Nephron progenitor cell (in vitro differentiated cells): ENCODE results near the gene XPO6.
"Not testable (repeated sequence)": the region's sequence is repeated elsewhere in the genome, so short reads cannot be mapped to it uniquely, and the experiment has no call there.

ENCODE experiments used
- DNase-seq: peaks from one replicate; pipeline ENCODE4 v3.0.0; 2021
- H3K27ac Mint-ChIP-seq: 2 replicates; pipeline ENCODE4 v1.8.0; 2021; ENCODE audit warnings: mild to moderate bottlenecking, moderate library complexity, mixed read lengths
- H3K27me3 Mint-ChIP-seq: 2 replicates; pipeline ENCODE4 v1.8.0; 2021; ENCODE audit warnings: mild to moderate bottlenecking, low read depth, mixed read lengths; ENCODE audit not compliant: poor library complexity
- H3K36me3 Mint-ChIP-seq: 2 replicates; pipeline ENCODE4 v1.8.0; 2021; ENCODE audit warnings: low read depth, mixed read lengths
- H3K4me1 Mint-ChIP-seq: 2 replicates; pipeline ENCODE4 v1.8.0; 2021; ENCODE audit warnings: mixed read lengths
- H3K4me3 Mint-ChIP-seq: 2 replicates; pipeline ENCODE4 v1.8.0; 2021; ENCODE audit warnings: mild to moderate bottlenecking, moderate library complexity, mixed read lengths
- H3K9me3 Mint-ChIP-seq: 2 replicates; pipeline ENCODE4 v1.8.0; 2021; ENCODE audit warnings: mild to moderate bottlenecking, moderate library complexity, mixed read lengths
- CTCF ChIP-seq: fragments of 200-600 bp; sonication (generic); IDR thresholded peaks from 2 replicates; pipeline ENCODE4 v1.5.0; 2021; ENCODE audit warnings: antibody characterized with exemption

XPO6 gene

GRCh38 chr16:28257256-28257655 lies 45.5 kb upstream of the XPO6 start:
- no peaks in the 10 kb centered on the region for H3K36me3 Mint-ChIP-seq
- H3K4me3 Mint-ChIP-seq, result no peak overlapping the region
- no peak for TF ChIP-seq CTCF

DNA sequence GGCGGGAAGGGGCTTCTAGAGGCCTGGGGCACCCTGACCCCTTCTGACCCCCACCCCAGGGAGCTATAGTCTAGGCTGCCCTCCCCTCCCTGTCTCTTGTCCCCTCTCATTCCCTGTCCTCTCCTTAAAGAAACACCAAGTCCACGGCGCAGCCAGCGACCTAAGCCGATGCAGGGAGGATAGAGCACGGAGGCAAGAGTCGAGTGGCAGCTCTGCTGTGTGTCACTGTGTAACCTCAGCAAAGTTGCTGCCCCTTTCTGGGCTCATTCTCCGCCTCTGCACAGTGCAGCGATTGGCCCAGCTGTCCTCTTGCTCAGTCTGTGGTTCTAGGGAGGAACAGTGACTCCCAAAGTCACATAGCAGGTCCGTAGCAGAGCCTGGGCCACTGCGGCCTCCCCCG lies 44.1 kb upstream of the XPO6 start:
- Mint-ChIP-seq H3K4me1 (peaks cover 33% of the 10 kb centered on the region), H3K9me3 (peaks cover 5% of the 10 kb centered on the region), H3K27ac (no peak overlapping the region), H3K36me3 (no peaks in the 10 kb centered on the region), H3K27me3 (peaks cover 10% of the 10 kb centered on the region), H3K4me3 (no peak overlapping the region)
- TF ChIP-seq CTCF, result no peak
- DNase-seq, result no peak

More at GRCh38 chr16:28257256-28257655, 45.5 kb upstream of the XPO6 start:
- DNase-seq, result no peak
- Mint-ChIP-seq H3K9me3 (peaks cover 5% of the 10 kb centered on the region), H3K27me3 (peaks cover 7% of the 10 kb centered on the region), H3K4me1 (peaks cover 33% of the 10 kb centered on the region), H3K27ac (no peak overlapping the region)

DNA sequence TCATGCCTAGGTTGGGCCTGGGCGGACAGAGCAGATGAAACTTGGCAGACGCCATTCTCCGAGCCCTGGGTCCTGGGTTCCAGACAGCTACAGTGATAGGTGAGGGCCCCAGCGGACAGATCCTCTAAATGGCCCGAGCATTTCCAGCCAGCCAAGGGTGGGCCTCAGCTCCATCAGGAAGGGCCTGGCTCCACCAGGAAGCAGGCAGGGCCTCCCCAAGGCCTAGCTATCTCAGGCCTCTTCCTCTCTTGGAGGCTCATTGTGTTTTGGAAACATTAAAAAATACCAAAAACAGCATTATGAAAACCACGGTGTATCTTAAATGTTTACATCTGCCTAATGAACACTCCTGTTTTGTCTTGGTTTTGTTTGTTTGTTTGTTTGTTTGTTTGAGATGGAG lies 42.4 kb upstream of the XPO6 start:
- Mint-ChIP-seq H3K27me3 (peaks cover 18% of the 10 kb centered on the region), H3K27ac (no peak overlapping the region), H3K36me3 (no peaks in the 10 kb centered on the region), H3K9me3 (peaks cover 5% of the 10 kb centered on the region), H3K4me3 (no peak overlapping the region), H3K4me1 (peaks cover 23% of the 10 kb centered on the region)
- DNase-seq, result no peak
- TF ChIP-seq CTCF, result no peak

DNA sequence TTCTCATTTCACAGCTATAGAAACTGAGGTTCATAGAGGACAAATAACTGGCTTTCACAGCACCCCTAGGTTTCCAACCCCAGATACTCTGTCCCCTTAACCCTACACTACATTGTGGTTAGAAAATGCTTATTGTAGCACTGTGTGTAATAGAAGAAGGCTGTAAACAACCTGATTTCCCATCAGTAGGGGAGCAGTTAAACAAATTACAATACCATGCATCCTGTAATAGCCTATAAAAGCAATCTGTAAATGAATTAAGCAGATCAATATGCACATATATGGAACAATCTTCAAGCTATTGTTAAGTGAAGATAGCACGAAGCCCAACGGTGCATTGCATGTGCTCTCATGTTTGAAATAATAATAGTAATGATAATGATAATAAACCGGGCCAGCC lies 39.2 kb upstream of the XPO6 start:
- no peaks in the 10 kb centered on the region for H3K36me3 Mint-ChIP-seq
- no peak overlapping the region for H3K4me3 Mint-ChIP-seq
- DNase-seq, result no peak
- peaks cover 17% of the 10 kb centered on the region for H3K27me3 Mint-ChIP-seq
- no peak for TF ChIP-seq CTCF
- H3K4me1 Mint-ChIP-seq, result peaks cover 16% of the 10 kb centered on the region
- peaks cover 5% of the 10 kb centered on the region for H3K9me3 Mint-ChIP-seq
- no peak overlapping the region for H3K27ac Mint-ChIP-seq

DNA sequence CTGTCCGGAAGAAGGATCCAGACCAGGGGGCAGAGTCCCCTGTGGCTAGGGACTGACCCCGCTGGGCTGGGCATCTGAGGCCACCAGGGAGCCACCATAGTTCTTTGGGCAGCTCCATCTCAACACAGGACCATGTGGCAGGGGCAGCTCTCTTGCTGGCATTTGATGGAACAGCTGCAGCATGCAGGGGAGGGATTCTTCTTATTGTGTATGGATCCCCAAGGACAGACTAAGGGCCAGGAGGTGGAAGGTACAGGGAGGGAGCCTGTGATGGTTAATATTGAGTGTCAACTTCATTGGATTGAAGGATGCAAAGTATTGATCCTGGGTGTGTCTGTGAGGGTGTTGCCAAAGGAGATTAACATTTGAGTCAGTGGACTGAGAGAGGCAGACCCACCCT lies 37.7 kb upstream of the XPO6 start:
- DNase-seq, H3K4me1 Mint-ChIP-seq, H3K4me3 Mint-ChIP-seq, H3K9me3 Mint-ChIP-seq, H3K36me3 Mint-ChIP-seq: not testable (repeated sequence)
- H3K27ac Mint-ChIP-seq, result peak overlapping the region; percentile 70
- peaks cover 17% of the 10 kb centered on the region for H3K27me3 Mint-ChIP-seq

- no peak for TF ChIP-seq CTCF
- Mint-ChIP-seq H3K27ac (no peak overlapping the region), H3K4me1 (peaks cover 9% of the 10 kb centered on the region), H3K9me3 (peaks cover 11% of the 10 kb centered on the region), H3K36me3 (no peaks in the 10 kb centered on the region), H3K4me3 (no peak overlapping the region), H3K27me3 (peaks cover 21% of the 10 kb centered on the region)
- no peak for DNase-seq
These were observed 30.2 kb upstream of the XPO6 start for GRCh38 chr16:28241924-28242323.
